Fibroblast of the conjunctiva (primary cell): ENCODE measurements around the gene PSORS1C1.
"Not testable (repeated sequence)": the region's sequence is repeated elsewhere in the genome, so short reads cannot be mapped to it uniquely, and the experiment has no call there.

Experiments
- DNase-seq: peaks from one replicate; pipeline ENCODE4 v3.0.0-alpha.2; 2010; ENCODE audit warnings: low read depth

The PSORS1C1 gene

DNA sequence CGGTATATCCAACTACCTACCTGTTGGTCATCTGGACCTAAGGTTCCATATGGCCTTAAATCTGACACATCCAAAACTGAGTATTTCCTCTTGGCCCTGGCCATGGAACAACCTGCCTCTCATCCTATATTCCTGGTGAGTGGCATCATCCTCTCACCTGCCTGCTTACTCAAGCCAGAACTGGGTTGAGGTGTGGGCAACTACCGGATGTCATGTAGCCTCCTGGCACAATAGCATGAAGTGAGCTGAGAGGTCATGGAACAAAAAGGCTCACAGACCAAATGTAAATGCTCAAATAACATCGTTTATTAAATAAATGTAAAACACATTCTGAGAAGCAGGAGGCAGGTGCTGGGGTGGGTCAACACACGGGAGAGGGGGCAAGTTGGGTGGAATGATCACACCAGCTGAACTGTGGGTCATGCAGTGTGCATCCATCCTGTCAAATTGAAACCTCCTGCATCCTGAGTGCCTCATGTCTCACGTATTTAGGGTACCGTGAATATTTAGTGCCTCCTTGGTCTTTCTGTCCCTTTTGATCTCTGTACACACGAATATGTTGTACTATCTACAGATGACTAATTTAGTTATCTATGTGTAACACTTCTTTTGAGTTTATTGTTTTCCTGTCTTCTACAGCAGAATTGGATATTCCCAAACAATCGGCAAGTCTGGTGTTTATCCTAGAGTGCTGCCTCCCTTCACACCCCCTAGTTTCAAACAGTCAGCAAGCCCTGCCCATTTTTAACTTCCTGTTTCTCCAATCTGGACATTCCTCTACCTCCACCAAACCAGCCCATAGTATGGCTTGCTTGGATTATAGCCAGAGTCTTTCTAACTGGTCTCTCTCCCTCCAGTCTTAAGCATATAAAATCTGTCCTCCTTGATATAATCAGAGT is 63.8 kb downstream of the PSORS1C1 start:
- no peak for DNase-seq

GRCh38 chr6:31179042-31179386 is 64.4 kb downstream of the PSORS1C1 start:
- DNase-seq: no peak

- DNase-seq: no peak
These were observed 65.3 kb downstream of the PSORS1C1 start for GRCh38 chr6:31179896-31180295.

- DNase-seq: peak; percentile 48
These were observed 65.9 kb downstream of the PSORS1C1 start for GRCh38 chr6:31180500-31180899.

DNA sequence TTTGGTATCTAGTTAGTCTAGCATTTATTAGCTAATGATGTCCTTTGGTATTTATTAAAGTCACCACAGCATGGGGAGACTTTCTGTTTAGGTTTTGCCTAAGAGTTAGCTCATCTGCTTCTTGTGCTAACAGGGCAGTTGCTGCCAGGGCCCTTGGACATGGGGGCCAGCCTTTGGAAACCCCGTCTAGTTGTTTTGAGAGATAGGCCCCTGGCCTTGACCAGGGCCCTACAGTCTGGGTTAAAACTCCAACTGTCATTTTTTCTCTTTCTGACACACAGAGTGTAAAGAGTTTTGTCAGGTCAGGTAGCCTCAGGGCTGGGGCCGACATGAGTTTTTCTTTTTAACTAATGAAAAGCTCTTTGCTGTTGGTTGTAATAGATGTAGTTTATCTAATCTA is 68.7 kb downstream of the PSORS1C1 start:
- not testable (repeated sequence) for DNase-seq

DNA sequence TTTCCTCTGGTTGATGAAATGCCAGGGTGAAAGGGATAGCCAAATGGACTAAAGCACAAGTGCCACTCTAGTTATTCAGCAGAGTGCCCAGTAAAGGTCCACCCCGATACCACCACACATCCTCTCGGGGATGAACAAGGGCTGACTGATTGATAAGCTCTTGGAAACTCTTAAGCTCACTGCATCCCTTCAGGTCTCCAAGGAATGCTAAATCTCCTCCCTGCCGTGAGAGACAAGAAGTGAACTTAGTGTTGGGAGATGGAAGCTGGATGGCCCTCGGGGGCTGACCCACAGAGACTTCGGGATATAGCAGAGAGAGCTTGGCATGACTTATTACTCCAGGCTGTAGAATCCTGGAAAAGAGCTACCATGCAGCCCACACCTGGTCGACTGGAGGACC is 69.3 kb downstream of the PSORS1C1 start:
- not testable (repeated sequence) for DNase-seq

DNA sequence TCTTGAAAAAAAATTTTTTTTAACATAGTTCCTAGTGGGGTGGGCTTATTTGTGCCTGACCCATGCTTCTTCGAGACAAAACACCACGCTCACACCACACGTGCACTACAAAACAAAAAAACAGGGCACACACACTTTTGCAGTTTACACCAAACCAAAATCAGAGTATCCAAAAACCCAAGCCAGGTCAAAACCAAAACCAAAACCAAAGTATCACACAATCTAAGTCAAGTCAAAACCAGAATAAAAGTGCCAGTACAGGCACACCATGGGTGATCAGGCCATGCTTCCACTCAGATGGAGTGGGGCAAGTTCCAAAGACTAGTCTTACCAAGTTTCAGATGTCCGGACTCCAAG is 71.1 kb downstream of the PSORS1C1 start:
- DNase-seq: not testable (repeated sequence)

GRCh38 chr6:31186052-31186734 is 71.6 kb downstream of the PSORS1C1 start:
- no peak for DNase-seq

DNA sequence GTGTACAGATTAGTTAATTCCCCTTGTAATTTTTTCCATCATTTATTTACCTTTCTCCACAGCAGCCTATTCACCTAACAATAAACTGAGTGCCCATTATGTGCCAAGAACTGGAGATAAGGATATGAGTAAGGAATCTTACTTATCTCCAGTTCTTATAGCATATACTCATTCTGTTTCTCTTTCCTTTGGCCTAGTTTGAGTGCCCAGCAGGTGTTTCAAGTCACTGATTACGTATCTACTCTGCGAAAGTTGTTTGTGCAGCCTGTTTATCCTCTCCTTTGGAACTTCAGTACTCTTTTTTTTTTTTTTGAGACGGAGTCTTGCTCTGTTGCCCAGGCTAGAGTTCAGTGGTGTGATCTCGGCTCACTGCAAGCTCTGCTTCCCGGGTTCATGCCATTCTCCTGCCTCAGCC is 73.2 kb downstream of the PSORS1C1 start:
- no peak for DNase-seq

DNA sequence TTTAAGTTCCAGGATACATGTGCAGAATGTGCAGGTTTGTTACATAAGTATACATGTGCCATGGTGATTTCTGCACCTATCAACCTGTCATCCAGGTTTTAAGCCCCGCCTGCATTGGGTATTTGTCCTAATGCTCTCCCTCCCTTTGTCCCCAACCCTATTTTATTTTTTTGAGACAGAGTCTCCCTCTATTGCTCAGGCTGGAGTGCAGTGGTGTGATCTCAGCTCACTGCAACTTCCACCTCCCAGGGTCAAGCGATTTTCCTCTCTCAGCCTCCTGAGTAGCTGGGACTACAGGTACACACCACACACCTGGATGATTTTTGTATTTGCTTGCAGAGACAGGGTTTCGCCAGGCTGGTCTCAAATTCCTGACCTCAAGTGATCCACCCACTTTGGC is 74.6 kb downstream of the PSORS1C1 start:
- DNase-seq: not testable (repeated sequence)
